ENCODE data around the gene PRR16.

DNA sequence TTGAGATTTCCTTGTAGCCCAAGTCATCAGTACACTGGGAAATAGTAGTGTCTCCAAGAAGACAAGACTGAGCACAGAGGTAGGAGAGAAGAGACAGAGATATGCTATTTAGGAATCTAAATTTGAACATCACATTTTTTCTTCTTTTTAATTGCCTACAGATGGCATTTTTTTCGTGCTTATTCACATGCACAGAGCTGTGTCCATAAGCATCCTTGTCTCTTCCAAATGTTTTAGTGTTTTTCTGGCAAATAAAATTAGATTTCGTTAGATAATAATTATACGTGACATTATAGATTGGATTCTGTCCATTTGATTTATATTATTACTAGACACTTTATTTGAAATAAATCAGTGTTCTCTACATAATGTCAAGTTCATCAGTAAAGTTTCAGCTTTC lies 80.9 kb downstream of the PRR16 start:
- TF ChIP-seq TCF7 (CRISPR knock-in tag; IDR thresholded peaks at IDR 0.05; ENCODE audit: low read depth) (no peak), CREM (CRISPR knock-in tag; IDR thresholded peaks at IDR 0.05) (no peak), CBFB (CRISPR knock-in tag; IDR thresholded peaks at IDR 0.05; ENCODE audit: low read depth) (no peak), GRHL2 (CRISPR knock-in tag; IDR thresholded peaks at IDR 0.05; ENCODE audit: insufficient replicate concordance, severe bottlenecking) (no peak), NFYB (CRISPR knock-in tag; conservative IDR thresholded peaks at IDR 0.05; ENCODE audit: low read depth) (no peak), GABPB1 (CRISPR knock-in tag; IDR thresholded peaks at IDR 0.05) (no peak), ESRRA (CRISPR knock-in tag; IDR thresholded peaks at IDR 0.05; ENCODE audit: borderline replicate concordance) (no peak)
- TF ChIP-seq, protein P1, sequence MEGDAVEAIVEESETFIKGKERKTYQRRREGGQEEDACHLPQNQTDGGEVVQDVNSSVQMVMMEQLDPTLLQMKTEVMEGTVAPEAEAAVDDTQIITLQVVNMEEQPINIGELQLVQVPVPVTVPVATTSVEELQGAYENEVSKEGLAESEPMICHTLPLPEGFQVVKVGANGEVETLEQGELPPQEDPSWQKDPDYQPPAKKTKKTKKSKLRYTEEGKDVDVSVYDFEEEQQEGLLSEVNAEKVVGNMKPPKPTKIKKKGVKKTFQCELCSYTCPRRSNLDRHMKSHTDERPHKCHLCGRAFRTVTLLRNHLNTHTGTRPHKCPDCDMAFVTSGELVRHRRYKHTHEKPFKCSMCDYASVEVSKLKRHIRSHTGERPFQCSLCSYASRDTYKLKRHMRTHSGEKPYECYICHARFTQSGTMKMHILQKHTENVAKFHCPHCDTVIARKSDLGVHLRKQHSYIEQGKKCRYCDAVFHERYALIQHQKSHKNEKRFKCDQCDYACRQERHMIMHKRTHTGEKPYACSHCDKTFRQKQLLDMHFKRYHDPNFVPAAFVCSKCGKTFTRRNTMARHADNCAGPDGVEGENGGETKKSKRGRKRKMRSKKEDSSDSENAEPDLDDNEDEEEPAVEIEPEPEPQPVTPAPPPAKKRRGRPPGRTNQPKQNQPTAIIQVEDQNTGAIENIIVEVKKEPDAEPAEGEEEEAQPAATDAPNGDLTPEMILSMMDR (IDR thresholded peaks at IDR 0.05): no peak
- TF ChIP-seq, protein P2, sequence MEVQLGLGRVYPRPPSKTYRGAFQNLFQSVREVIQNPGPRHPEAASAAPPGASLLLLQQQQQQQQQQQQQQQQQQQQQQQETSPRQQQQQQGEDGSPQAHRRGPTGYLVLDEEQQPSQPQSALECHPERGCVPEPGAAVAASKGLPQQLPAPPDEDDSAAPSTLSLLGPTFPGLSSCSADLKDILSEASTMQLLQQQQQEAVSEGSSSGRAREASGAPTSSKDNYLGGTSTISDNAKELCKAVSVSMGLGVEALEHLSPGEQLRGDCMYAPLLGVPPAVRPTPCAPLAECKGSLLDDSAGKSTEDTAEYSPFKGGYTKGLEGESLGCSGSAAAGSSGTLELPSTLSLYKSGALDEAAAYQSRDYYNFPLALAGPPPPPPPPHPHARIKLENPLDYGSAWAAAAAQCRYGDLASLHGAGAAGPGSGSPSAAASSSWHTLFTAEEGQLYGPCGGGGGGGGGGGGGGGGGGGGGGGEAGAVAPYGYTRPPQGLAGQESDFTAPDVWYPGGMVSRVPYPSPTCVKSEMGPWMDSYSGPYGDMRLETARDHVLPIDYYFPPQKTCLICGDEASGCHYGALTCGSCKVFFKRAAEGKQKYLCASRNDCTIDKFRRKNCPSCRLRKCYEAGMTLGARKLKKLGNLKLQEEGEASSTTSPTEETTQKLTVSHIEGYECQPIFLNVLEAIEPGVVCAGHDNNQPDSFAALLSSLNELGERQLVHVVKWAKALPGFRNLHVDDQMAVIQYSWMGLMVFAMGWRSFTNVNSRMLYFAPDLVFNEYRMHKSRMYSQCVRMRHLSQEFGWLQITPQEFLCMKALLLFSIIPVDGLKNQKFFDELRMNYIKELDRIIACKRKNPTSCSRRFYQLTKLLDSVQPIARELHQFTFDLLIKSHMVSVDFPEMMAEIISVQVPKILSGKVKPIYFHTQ (CRISPR knock-in tag; IDR thresholded peaks at IDR 0.05): no peak
- TF ChIP-seq, protein P3, sequence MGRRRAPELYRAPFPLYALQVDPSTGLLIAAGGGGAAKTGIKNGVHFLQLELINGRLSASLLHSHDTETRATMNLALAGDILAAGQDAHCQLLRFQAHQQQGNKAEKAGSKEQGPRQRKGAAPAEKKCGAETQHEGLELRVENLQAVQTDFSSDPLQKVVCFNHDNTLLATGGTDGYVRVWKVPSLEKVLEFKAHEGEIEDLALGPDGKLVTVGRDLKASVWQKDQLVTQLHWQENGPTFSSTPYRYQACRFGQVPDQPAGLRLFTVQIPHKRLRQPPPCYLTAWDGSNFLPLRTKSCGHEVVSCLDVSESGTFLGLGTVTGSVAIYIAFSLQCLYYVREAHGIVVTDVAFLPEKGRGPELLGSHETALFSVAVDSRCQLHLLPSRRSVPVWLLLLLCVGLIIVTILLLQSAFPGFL (CRISPR knock-in tag; IDR thresholded peaks at IDR 0.05; ENCODE audit: borderline replicate concordance): no peak

Measured in WTC11 (cell line).